GM20000 (cell line): ENCODE measurements around the gene MST1R.

Experiments used
- DNase-seq: peaks from one replicate; pipeline ENCODE4 v3.0.0; 2012; ENCODE audit warnings: low spot score
- CTCF ChIP-seq: IDR thresholded peaks from 2 replicates; pipeline ENCODE4 v1.5.1; 2012; ENCODE audit warnings: mild to moderate bottlenecking, control low read depth; ENCODE audit errors: extremely low read depth, missing control alignments

MST1R gene

GRCh38 chr3:49880581-49881315, 22.9 kb downstream of the MST1R start:
- no peak for DNase-seq
- TF ChIP-seq CTCF, result no peak

- TF ChIP-seq CTCF, result no peak
- no peak for DNase-seq
Observed at GRCh38 chr3:49879721-49880120, 24.0 kb downstream of the MST1R start.

GRCh38 chr3:49878686-49879085, 25.0 kb downstream of the MST1R start:
- no peak for DNase-seq
- no peak for TF ChIP-seq CTCF

GRCh38 chr3:49877716-49878115, 26.0 kb downstream of the MST1R start:
- no peak for TF ChIP-seq CTCF
- DNase-seq, result no peak

GRCh38 chr3:49876567-49876966, 27.1 kb downstream of the MST1R start:
- DNase-seq, result no peak
- no peak for TF ChIP-seq CTCF

- no peak for DNase-seq
- TF ChIP-seq CTCF, result no peak
Observed at GRCh38 chr3:49873623-49874022, 30.1 kb downstream of the MST1R start.

- TF ChIP-seq CTCF, result no peak
- no peak for DNase-seq
Observed at GRCh38 chr3:49872801-49873281, 30.8 kb downstream of the MST1R start.
